Vagina (tissue), 2 donors: ENCODE measurements around the gene LRMDA. TPM values are rescaled to one million over a fixed set of nuclear protein-coding genes. Genes with fewer than 3 reads are reported as not detected.

Experiments
- DNase-seq, 2 donors: peaks; one replicate each; pipeline ENCODE4 v3.0.0-alpha.2; 2017; ENCODE audit errors: extremely low spot score in 2 of 2
- H3K27ac ChIP-seq: fragments of 200-600 bp; sonication (generic); one replicate; pipeline ENCODE4 v1.5.1; 2019
- H3K27me3 ChIP-seq: fragments of 200-600 bp; sonication (generic); one replicate; pipeline ENCODE4 v1.5.1; 2019
- H3K36me3 ChIP-seq, 2 donors: fragments of 200-600 bp; sonication (generic); one replicate each; pipeline ENCODE4 v1.5.1; 2017 to 2019
- H3K4me1 ChIP-seq: fragments of 200-600 bp; sonication (generic); one replicate; pipeline ENCODE4 v1.5.1; 2019
- H3K4me3 ChIP-seq, 2 donors: fragments of 200-600 bp; sonication (generic); 1 replicate in 1 of 2; 2 replicates in 1 of 2; pipeline ENCODE4 v1.5.1; 2016 to 2019
- H3K9me3 ChIP-seq: fragments of 200-600 bp; sonication (generic); one replicate; pipeline ENCODE4 v1.5.1; 2019
- CTCF ChIP-seq, 3 experiments: fragments of 450-650 bp in 2 of 3; fragments of 200-600 bp in 1 of 3; sonication (generic) in 1 of 3; IDR thresholded peaks; one replicate each; pipeline ENCODE4 v1.5.1; 2017 to 2019; ENCODE audit warnings: antibody characterized with exemption in 3 of 3, mild to moderate bottlenecking in 2 of 3, moderate library complexity in 2 of 3
- POLR2A ChIP-seq, 2 donors: fragments of 450-650 bp; IDR thresholded peaks; one replicate each; pipeline ENCODE4 v1.6.1; 2017; ENCODE audit warnings: antibody characterized with exemption in 2 of 2, mild to moderate bottlenecking in 2 of 2, moderate library complexity in 2 of 2
- POLR2AphosphoS5 ChIP-seq, 2 donors: sonication (generic); formaldehyde crosslinking; IDR thresholded peaks; one replicate each; pipeline ENCODE4 v1.9.0; 2017; ENCODE audit warnings: antibody characterized with exemption in 2 of 2, mild to moderate bottlenecking in 2 of 2, low read depth in 1 of 2; ENCODE audit not compliant: insufficient read depth in 1 of 2
- intact Hi-C: fragments of 100-400 bp; cut with DNase I; formaldehyde crosslinking; loops from one replicate; pipeline ENCODE4 v1.15.1; 2023
- total RNA-seq: library from RNA; depleted of rRNA; stranded (reverse); fragments of >200 nt; gene quantifications from one replicate; pipeline ENCODE4 v1.2.3, GENCODE V29; 2016

LRMDA gene
- total RNA-seq, 1 donor from 2014 or later, result 22.6 TPM

- Histone ChIP-seq H3K9me3 (no peaks in the 10 kb centered on the region), H3K27me3 (no peaks in the 10 kb centered on the region), H3K27ac (no peak overlapping the region), H3K4me3 (no peak overlapping the region), H3K4me1 (no peaks in the 10 kb centered on the region), H3K36me3 (no peaks in the 10 kb centered on the region)
- intact Hi-C loops, result no loop called here
- no peak for TF ChIP-seq POLR2AphosphoS5 (IDR thresholded peaks at IDR 0.05; ENCODE audit: insufficient read depth in 1 of 2, low read depth in 1 of 2)
- DNase-seq, result no peak
Observed at GRCh38 chr10:76169246-76169645, 737.8 kb downstream of the LRMDA start.

DNA sequence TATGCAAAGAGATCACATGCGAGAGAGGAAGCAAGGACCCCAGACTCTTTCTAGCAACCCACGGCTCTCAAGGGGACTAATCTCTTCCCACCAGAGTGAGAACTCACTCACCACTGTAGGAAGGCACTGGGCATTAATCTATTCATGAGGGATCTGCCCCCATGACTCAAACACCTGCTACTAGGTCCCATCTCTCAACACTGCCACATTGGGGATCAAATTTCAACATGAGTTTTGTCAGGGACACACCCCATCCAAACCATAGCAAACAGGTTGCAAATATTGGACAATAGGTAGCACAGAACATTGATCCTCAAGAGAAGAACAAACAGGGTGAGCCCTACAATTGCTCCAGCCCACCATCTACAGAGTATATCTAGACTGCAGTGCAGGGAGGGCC lies 740.6 kb downstream of the LRMDA start:
- H3K4me3 ChIP-seq, result no peak overlapping the region
- H3K36me3 ChIP-seq, result no peaks in the 10 kb centered on the region
- H3K4me1 ChIP-seq, result no peaks in the 10 kb centered on the region
- no peaks in the 10 kb centered on the region for H3K9me3 ChIP-seq
- no peak for DNase-seq
- TF ChIP-seq CTCF (IDR thresholded peaks at IDR 0.05) (no peak), POLR2AphosphoS5 (IDR thresholded peaks at IDR 0.05; ENCODE audit: insufficient read depth in 1 of 2, low read depth in 1 of 2) (no peak), POLR2A (IDR thresholded peaks at IDR 0.05) (no peak)
- H3K27ac ChIP-seq, result no peak overlapping the region
- intact Hi-C loops, result no loop called here
- H3K27me3 ChIP-seq, result no peaks in the 10 kb centered on the region

DNA sequence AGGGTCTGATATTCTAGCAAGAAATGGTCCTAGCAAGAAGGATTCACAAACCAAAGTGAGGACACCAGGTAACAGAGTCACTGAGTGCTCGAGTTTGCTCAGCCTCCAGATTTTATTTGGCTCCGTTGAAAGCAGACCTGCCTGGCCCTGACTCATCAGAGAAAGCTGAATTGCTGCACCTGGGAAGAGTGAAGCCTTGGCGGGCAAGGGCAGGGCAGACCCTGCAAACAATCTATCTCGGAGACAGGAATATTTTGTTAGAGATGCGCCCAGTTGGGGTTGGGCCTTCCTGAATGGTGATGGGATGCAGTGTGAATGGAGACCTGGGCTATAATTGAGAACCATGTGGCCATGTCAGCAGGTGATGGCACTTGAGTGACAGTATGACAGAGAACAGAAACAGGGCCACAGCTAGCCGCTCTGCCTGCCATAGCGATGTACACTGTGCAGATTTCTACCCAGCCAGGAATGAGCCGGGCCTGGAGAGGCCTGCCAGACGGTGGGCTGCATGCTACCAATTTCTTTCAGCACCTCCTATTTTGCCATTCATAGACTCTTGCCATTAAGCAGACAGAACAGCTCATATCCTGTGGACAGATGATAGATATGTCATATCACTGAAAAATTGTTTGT lies 744.2 kb downstream of the LRMDA start:
- intact Hi-C loops, result no loop called here

DNA sequence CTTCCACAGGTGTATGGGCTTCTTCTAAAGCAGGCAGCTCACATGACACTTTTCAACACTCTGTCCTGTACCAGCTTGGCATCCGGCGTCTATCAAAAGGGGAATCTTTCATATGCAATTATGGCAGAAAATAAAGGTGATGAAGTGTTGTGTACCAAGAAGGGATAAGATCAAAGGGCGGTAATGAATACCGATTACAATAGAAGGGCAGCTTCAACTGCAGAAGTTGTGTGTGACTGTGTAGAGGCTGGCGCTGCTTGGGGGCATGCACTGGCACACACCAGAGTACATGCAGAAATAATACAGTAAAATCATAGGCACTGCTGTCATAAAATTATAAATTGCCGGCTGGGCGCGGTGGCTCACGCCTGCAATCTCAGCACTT lies 744.7 kb downstream of the LRMDA start:
- H3K9me3 ChIP-seq, result no peaks in the 10 kb centered on the region
- H3K27ac ChIP-seq, result no peak overlapping the region
- no peak overlapping the region for H3K4me3 ChIP-seq
- H3K4me1 ChIP-seq, result no peaks in the 10 kb centered on the region
- H3K27me3 ChIP-seq, result no peaks in the 10 kb centered on the region
- intact Hi-C loops, result no loop called here
- no peaks in the 10 kb centered on the region for H3K36me3 ChIP-seq
- no peak for DNase-seq
- TF ChIP-seq POLR2A (IDR thresholded peaks at IDR 0.05), result no peak
- no peak for TF ChIP-seq CTCF (IDR thresholded peaks at IDR 0.05)
- TF ChIP-seq POLR2AphosphoS5 (IDR thresholded peaks at IDR 0.05; ENCODE audit: insufficient read depth in 1 of 2, low read depth in 1 of 2), result no peak

More for the DNA sequence above, 744.2 kb downstream of the LRMDA start:
- Histone ChIP-seq H3K9me3 (no peaks in the 10 kb centered on the region), H3K4me1 (no peaks in the 10 kb centered on the region), H3K27me3 (no peaks in the 10 kb centered on the region), H3K27ac (no peak overlapping the region), H3K4me3 (no peak overlapping the region), H3K36me3 (no peaks in the 10 kb centered on the region)
- no peak for DNase-seq
- TF ChIP-seq POLR2AphosphoS5 (IDR thresholded peaks at IDR 0.05; ENCODE audit: insufficient read depth in 1 of 2, low read depth in 1 of 2) (no peak), CTCF (IDR thresholded peaks at IDR 0.05) (no peak), POLR2A (IDR thresholded peaks at IDR 0.05) (no peak)

DNA sequence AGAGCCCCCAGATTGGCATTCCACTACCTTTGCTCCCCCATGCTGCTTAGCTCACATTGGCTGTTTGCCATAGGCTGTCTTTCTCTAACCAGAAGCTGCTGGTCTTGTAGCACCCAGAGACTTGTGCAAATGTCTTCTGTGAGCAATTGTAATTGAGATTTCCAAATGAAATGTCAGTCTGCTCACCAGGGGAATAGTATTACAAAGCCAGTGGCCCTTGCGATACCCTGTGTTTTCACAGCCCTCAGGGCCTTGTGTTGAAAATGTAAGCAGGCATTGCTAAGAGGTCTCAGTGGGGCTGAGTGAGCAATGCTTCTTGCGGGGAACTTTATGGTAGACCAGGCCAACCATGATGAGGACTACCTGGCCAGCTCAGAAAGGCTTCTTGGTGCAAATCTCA lies 746.5 kb downstream of the LRMDA start:
- H3K4me1 ChIP-seq, result no peaks in the 10 kb centered on the region
- H3K4me3 ChIP-seq, result no peak overlapping the region
- no peaks in the 10 kb centered on the region for H3K27me3 ChIP-seq
- TF ChIP-seq POLR2AphosphoS5 (IDR thresholded peaks at IDR 0.05; ENCODE audit: insufficient read depth in 1 of 2, low read depth in 1 of 2), result no peak
- no peak for TF ChIP-seq CTCF (IDR thresholded peaks at IDR 0.05)
- no peak for TF ChIP-seq POLR2A (IDR thresholded peaks at IDR 0.05)
- H3K36me3 ChIP-seq, result no peaks in the 10 kb centered on the region
- intact Hi-C loops, result no loop called here
- no peak for DNase-seq
- no peaks in the 10 kb centered on the region for H3K9me3 ChIP-seq
- no peak overlapping the region for H3K27ac ChIP-seq
